Measurements from ENCODE around the gene MYMX.

The MYMX gene

GRCh38 chr6:44262467-44263353 is 46.0 kb downstream of the MYMX start:
- no peak for DNase-seq (ENCODE audit: low read depth in 1 of 2, low spot score in 1 of 2)

GRCh38 chr6:44263354-44264100 is 46.8 kb downstream of the MYMX start:
- DNase-seq (ENCODE audit: low read depth in 1 of 2, low spot score in 1 of 2) = no peak

GRCh38 chr6:44264154-44265006 is 47.7 kb downstream of the MYMX start:
- no peak for DNase-seq (ENCODE audit: low read depth in 1 of 2, low spot score in 1 of 2)

GRCh38 chr6:44265007-44265721 is 48.4 kb downstream of the MYMX start, which contains the start of gene NFKBIE:
NFKBIE (minus strand) TSS chr6:44265551; CDS start chr6:44265346, 205 bp downstream.
- peak; percentile 93 to 97 for DNase-seq (ENCODE audit: low read depth in 1 of 2, low spot score in 1 of 2)

- no peak for DNase-seq (ENCODE audit: low read depth in 1 of 2, low spot score in 1 of 2)
Observed at GRCh38 chr6:44265722-44266233, 49.1 kb downstream of the MYMX start.

- no peak for DNase-seq (ENCODE audit: low read depth in 1 of 2, low spot score in 1 of 2)
Observed at GRCh38 chr6:44266347-44266746, 49.6 kb downstream of the MYMX start.

GRCh38 chr6:44267252-44267651 is 50.5 kb downstream of the MYMX start:
- no peak for DNase-seq (ENCODE audit: low read depth in 1 of 2, low spot score in 1 of 2)

All from stimulated activated CD4-positive, alpha-beta T cell treated with anti-CD3 and anti-CD28 coated beads, Interleukin-15, amount 100 ng/mL, for 1 hour (primary cell).